H1 (cell line): ENCODE measurements around the gene TNFSF15. TPM values are rescaled to one million over a fixed set of nuclear protein-coding genes. Genes with fewer than 3 reads are reported as not detected.

Source experiments
- CTCF ChIA-PET: fragments of 300-600 bp; sonication (Branson Sonifier 250); formaldehyde crosslinking; loops from one replicate; lab custom pipeline; 2021; ENCODE audit not compliant: partially characterized antibody; lab: Charles Lee
- POLR2A ChIA-PET: fragments of 300-600 bp; sonication (Branson Sonifier 250); formaldehyde crosslinking; loops from one replicate; lab custom pipeline; 2021; ENCODE audit warnings: inconsistent platforms; ENCODE audit not compliant: partially characterized antibody; lab: Charles Lee
- DNase-seq, 2 experiments: peaks; one replicate each; pipeline versions ENCODE4 v3.0.0 to v3.0.0-alpha.2; 2010 to 2022; ENCODE audit warnings: low spot score in 2 of 2, low read depth in 1 of 2, mixed read lengths in 1 of 2
- FAIRE-seq: peaks from 2 replicates; lab custom pipeline; 2011; peaks lifted over from hg19 to GRCh38; lab: Jason Lieb, UNC
- H2AFZ ChIP-seq: 2 replicates; pipeline ENCODE4 v1.8.1; 2012; ENCODE audit warnings: low read length, inconsistent platforms
- H2AK5ac ChIP-seq: 2 replicates; pipeline ENCODE4 v1.6.1; 2013; ENCODE audit warnings: low read depth, low read length
- H2BK120ac ChIP-seq: replicated peaks from 2 replicates; pipeline ENCODE3; 2013; ENCODE audit warnings: low read depth, low read length, inconsistent platforms
- H2BK12ac ChIP-seq: 2 replicates; pipeline ENCODE4 v1.6.1; 2013; ENCODE audit warnings: low read depth, low read length
- H2BK15ac ChIP-seq: 2 replicates; pipeline ENCODE4 v1.6.1; 2013; ENCODE audit warnings: low read length
- H2BK20ac ChIP-seq: 2 replicates; pipeline ENCODE4 v1.6.1; 2013; ENCODE audit warnings: low read length
- H2BK5ac ChIP-seq: 2 replicates; pipeline ENCODE4 v1.6.1; 2013; ENCODE audit warnings: low read depth, low read length
- H3K14ac ChIP-seq: 2 replicates; pipeline ENCODE4 v1.6.1; 2013; ENCODE audit warnings: inconsistent platforms; ENCODE audit not compliant: insufficient read length
- H3K18ac ChIP-seq: 2 replicates; pipeline ENCODE4 v1.6.1; 2013; ENCODE audit warnings: low read length; ENCODE audit errors: extremely low read depth
- H3K23ac ChIP-seq: 2 replicates; pipeline ENCODE4 v1.6.1; 2013; ENCODE audit warnings: inconsistent platforms; ENCODE audit not compliant: insufficient read length
- H3K23me2 ChIP-seq: 2 replicates; pipeline ENCODE4 v1.6.1; 2013; ENCODE audit warnings: low read depth, low read length
- H3K27ac ChIP-seq: 2 replicates; pipeline ENCODE4 v1.6.1; 2011; ENCODE audit warnings: low read depth, low read length, inconsistent platforms
- H3K27me3 ChIP-seq, 4 experiments: replicated peaks in 1 of 4; 1 replicate in 1 of 4; 2 replicates in 3 of 4; pipeline versions ENCODE4 v1.6.1 to v1.8.1; 2011 to 2013; ENCODE audit warnings: low read length in 3 of 4, mild to moderate bottlenecking in 3 of 4, inconsistent platforms in 2 of 4, mixed read lengths in 2 of 4, moderate library complexity in 1 of 4; ENCODE audit not compliant: control insufficient read depth in 3 of 4, insufficient read depth in 3 of 4; ENCODE audit errors: extremely low read depth in 1 of 4
- H3K36me3 ChIP-seq, 4 experiments: 2 replicates each; pipeline versions ENCODE4 v1.6.1 to v1.8.1; 2011 to 2013; ENCODE audit warnings: mild to moderate bottlenecking in 4 of 4, low read length in 3 of 4, moderate library complexity in 2 of 4, control low read depth in 1 of 4, inconsistent platforms in 1 of 4; ENCODE audit not compliant: insufficient read depth in 4 of 4, control insufficient read depth in 2 of 4
- H3K4ac ChIP-seq: replicated peaks from 2 replicates; pipeline ENCODE3; 2013; ENCODE audit warnings: low read length, low read depth, mixed read lengths, inconsistent platforms; ENCODE audit not compliant: insufficient read length
- H3K4me1 ChIP-seq, 4 experiments: replicated peaks in 1 of 4; 1 replicate in 1 of 4; 2 replicates in 3 of 4; pipeline versions ENCODE4 v1.6.1 to v1.8.1; 2011 to 2013; ENCODE audit warnings: low read length in 3 of 4, inconsistent platforms in 2 of 4, mixed read lengths in 1 of 4; ENCODE audit not compliant: insufficient read depth in 4 of 4, control insufficient read depth in 3 of 4
- H3K4me2 ChIP-seq, 2 experiments: 2 replicates each; pipeline versions ENCODE4 v1.6.1 to v1.8.1; 2011 to 2013; ENCODE audit warnings: low read depth in 2 of 2, low read length in 2 of 2, control low read depth in 1 of 2, inconsistent platforms in 1 of 2, mild to moderate bottlenecking in 1 of 2; ENCODE audit not compliant: insufficient read depth in 1 of 2
- H3K4me3 ChIP-seq, 4 experiments: fragments of 200-600, 300-600 bp in 1 of 4; sonication (generic), shearing (Covaris generic), sonication (Bioruptor Twin) in 1 of 4; 2 replicates each; pipeline versions ENCODE4 v1.5.1 to v1.8.1; 2011 to 2016; ENCODE audit warnings: low read length in 4 of 4, low read depth in 3 of 4, control low read depth in 2 of 4, inconsistent platforms in 2 of 4, mild to moderate bottlenecking in 2 of 4, mixed read lengths in 1 of 4, moderate library complexity in 1 of 4; ENCODE audit not compliant: insufficient read depth in 2 of 4; ENCODE audit errors: extremely low read depth in 1 of 4
- H3K56ac ChIP-seq: replicated peaks from 2 replicates; pipeline ENCODE3; 2013; ENCODE audit warnings: low read depth, mild to moderate bottlenecking, mixed read lengths, low read length, inconsistent platforms; ENCODE audit not compliant: insufficient read length
- H3K79me1 ChIP-seq: 2 replicates; pipeline ENCODE4 v1.6.1; 2013; ENCODE audit warnings: low read depth, low read length, control low read depth
- H3K79me2 ChIP-seq, 2 experiments: 2 replicates each; pipeline versions ENCODE4 v1.6.1 to v1.8.1; 2012 to 2013; ENCODE audit warnings: low read length in 2 of 2, mild to moderate bottlenecking in 2 of 2, inconsistent platforms in 1 of 2; ENCODE audit not compliant: insufficient read depth in 2 of 2, control insufficient read depth in 1 of 2
- H3K9ac ChIP-seq, 4 experiments: replicated peaks in 1 of 4; 1 replicate in 1 of 4; 2 replicates in 3 of 4; pipeline versions ENCODE4 v1.6.1 to v1.8.1; 2011 to 2013; ENCODE audit warnings: low read depth in 3 of 4, low read length in 3 of 4, control low read depth in 2 of 4, mild to moderate bottlenecking in 2 of 4, moderate library complexity in 2 of 4, inconsistent platforms in 1 of 4; ENCODE audit errors: extremely low read depth in 1 of 4
- H3K9me3 ChIP-seq, 2 experiments: 2 replicates each; pipeline versions ENCODE4 v1.6.1 to v1.8.1; 2012 to 2013; ENCODE audit warnings: mild to moderate bottlenecking in 2 of 2, moderate library complexity in 2 of 2, control low read depth in 1 of 2, inconsistent platforms in 1 of 2, low read depth in 1 of 2, low read length in 1 of 2, mixed read lengths in 1 of 2; ENCODE audit not compliant: insufficient read depth in 2 of 2
- H4K20me1 ChIP-seq, 2 experiments: replicated peaks in 1 of 2; 2 replicates each; pipeline versions ENCODE3 to v1.8.1; 2011 to 2013; ENCODE audit warnings: inconsistent platforms in 2 of 2, low read length in 2 of 2, mild to moderate bottlenecking in 1 of 2; ENCODE audit not compliant: insufficient read depth in 2 of 2, control insufficient read depth in 1 of 2
- H4K5ac ChIP-seq: 2 replicates; pipeline ENCODE4 v1.6.1; 2013; ENCODE audit warnings: low read length, low read depth, mixed read lengths, inconsistent platforms; ENCODE audit not compliant: insufficient read length
- H4K8ac ChIP-seq: 2 replicates; pipeline ENCODE4 v1.8.0; 2013; ENCODE audit warnings: mild to moderate bottlenecking, moderate library complexity, low read length, inconsistent platforms; ENCODE audit not compliant: insufficient read depth; ENCODE audit errors: extremely low read depth
- H4K91ac ChIP-seq: replicated peaks from 2 replicates; pipeline ENCODE3; 2013; ENCODE audit warnings: low read length, mixed read lengths, inconsistent platforms; ENCODE audit not compliant: insufficient read length
- ASH2L ChIP-seq: fragments of 200-600, 300-600 bp; sonication (generic); IDR thresholded peaks from one replicate; pipeline ENCODE4 v1.7.1; 2017; ENCODE audit warnings: low read length
- CHD2 ChIP-seq: IDR thresholded peaks from 2 replicates; pipeline ENCODE4 v1.6.1; 2012; ENCODE audit warnings: low read length, improper control_type of control experiment
- FOSL1 ChIP-seq: IDR thresholded peaks from 2 replicates; pipeline ENCODE4 v1.6.1; 2011; ENCODE audit warnings: mild to moderate bottlenecking, low read depth, low read length, moderate library complexity; ENCODE audit not compliant: insufficient read depth
- GABPA ChIP-seq: IDR thresholded peaks from 2 replicates; pipeline ENCODE4 v1.6.1; 2011; ENCODE audit warnings: mild to moderate bottlenecking, low read length, moderate library complexity, borderline replicate concordance; ENCODE audit not compliant: insufficient read depth
- PHF8 ChIP-seq: fragments of 200-600 bp; sonication (generic); conservative IDR thresholded peaks from 2 replicates; pipeline ENCODE4 v1.7.1; 2012; ENCODE audit warnings: low read depth, mild to moderate bottlenecking, inconsistent platforms, low read length, moderate library complexity
- RXRA ChIP-seq: IDR thresholded peaks from 2 replicates; pipeline ENCODE4 v1.6.1; 2011; ENCODE audit warnings: low read depth, mild to moderate bottlenecking, low read length, moderate library complexity; ENCODE audit not compliant: insufficient read depth
- SIX5 ChIP-seq: IDR thresholded peaks from 2 replicates; pipeline ENCODE4 v1.6.1; 2011; ENCODE audit warnings: mild to moderate bottlenecking, low read depth, low read length
- SP4 ChIP-seq: IDR thresholded peaks from 2 replicates; pipeline ENCODE4 v1.6.1; 2012; ENCODE audit warnings: low read length, inconsistent platforms
- WGBS, 2 experiments: shearing (Covaris generic) in 1 of 2; methylation state at CpG; one replicate each; pipeline versions ENCODE4 v1.1.6 to v1.1.7; 2013 to 2015; ENCODE audit warnings: low lambda C conversion rate in 2 of 2, mixed read lengths in 2 of 2, inconsistent platforms in 1 of 2, low coverage in 1 of 2, missing lambda C conversion rate in 1 of 2; ENCODE audit not compliant: insufficient replicate concordance in 2 of 2, insufficient coverage in 1 of 2, insufficient read length in 1 of 2; ENCODE audit errors: extremely low coverage in 1 of 2, missing lambda C conversion rate in 1 of 2; 5-methylcytosine and 5-hydroxymethylcytosine counted together
- polyA plus RNA-seq, 7 experiments: library from polyadenylated mRNA; depleted of rRNA in 3 of 7; stranded (reverse) in 5 of 7; unstranded in 2 of 7; fragments of >200 nt in 5 of 7; fragments of 200-250 nt in 2 of 7; gene quantifications; 1 replicate in 5 of 7; 2 replicates in 1 of 7; 4 replicates in 1 of 7; pipeline versions ENCODE4 v1.2.1 to v1.2.3, GENCODE V29; 2011 to 2013; ENCODE audit warnings: missing spikeins in 2 of 7, mixed read lengths in 2 of 7
- total RNA-seq: library from RNA; stranded (reverse); fragmentation: NEBNext Ultra II Directional; extraction: Animal tissue kit (Norgen Biotek cat#: 25700); gene quantifications from 2 replicates; pipeline ENCODE4 v1.2.1, GENCODE V29; 2021
- TF ChIP-seq, protein P1 (sequence below): IDR thresholded peaks from 2 replicates; pipeline ENCODE4 v1.6.1; 2011; ENCODE audit warnings: low read depth, mild to moderate bottlenecking, low read length; ENCODE audit not compliant: insufficient read depth

TNFSF15 gene
- total and polyA plus RNA-seq, 2 of the 8 experiments (the other 6 are each of a cell fraction or from before 2014, with no cell fraction given) = 0.09 to 0.17 TPM

DNA sequence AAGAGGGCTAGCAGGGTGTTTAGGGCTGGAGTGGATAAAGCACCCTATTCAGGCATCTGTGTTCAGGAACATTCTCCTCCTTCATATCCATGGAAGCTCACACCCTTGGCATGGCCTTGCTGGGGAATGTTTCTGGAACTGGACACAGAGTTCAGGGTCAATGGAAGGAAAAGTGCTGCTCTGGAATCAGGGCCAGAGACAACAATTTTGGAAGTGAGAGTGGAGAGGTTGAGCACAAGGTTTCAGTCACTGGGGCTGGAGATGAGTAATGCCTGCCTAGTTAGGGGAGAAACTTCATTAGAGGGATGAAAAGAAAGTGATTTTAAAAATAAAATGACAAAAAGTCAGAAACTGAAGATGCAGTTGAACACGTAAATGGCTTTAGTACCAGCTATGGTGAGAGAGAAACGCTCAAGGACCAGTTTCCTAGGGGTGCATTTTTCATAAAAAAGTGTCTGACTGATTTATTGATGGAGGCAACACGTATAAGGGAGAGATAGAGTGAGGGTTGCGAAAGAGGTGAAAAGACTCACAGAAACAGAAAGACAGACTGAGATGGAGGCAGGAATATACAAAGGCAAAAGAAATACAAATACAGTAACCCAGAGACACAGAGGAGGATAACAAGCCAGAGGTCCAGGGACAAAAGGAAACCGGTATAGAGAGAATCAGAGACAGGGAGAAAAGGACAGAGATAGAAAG lies 8.0 kb upstream of the TNFSF15 start:
- Histone ChIP-seq H3K14ac (no peak overlapping the region), H4K91ac (no peak overlapping the region), H4K5ac (no peak overlapping the region), H3K27ac (no peak overlapping the region), H2BK120ac (no peak overlapping the region), H3K79me2 (no peaks in the 10 kb centered on the region), H2BK12ac (no peak overlapping the region), H3K36me3 (no peaks in the 10 kb centered on the region), H3K27me3 (no peaks in the 10 kb centered on the region), H4K20me1 (no peaks in the 10 kb centered on the region), H4K8ac (no peak overlapping the region), H2BK20ac (no peak overlapping the region), H3K23me2 (no peaks in the 10 kb centered on the region), H3K18ac (no peak overlapping the region), H2AK5ac (no peak overlapping the region), H3K9ac (no peak overlapping the region), H2BK15ac (no peak overlapping the region), H3K23ac (no peak overlapping the region), H3K9me3 (no peaks in the 10 kb centered on the region), H3K79me1 (no peaks in the 10 kb centered on the region; the same call in 1 of the 2 replicates), H3K4me1 (peaks cover 0 to 4% (median 0%) of the 10 kb centered on the region in 4 experiments; a peak in 1 of 7 replicates), H2AFZ (no peak overlapping the region), H3K4ac (no peak overlapping the region), H3K4me2 (no peak overlapping the region), H2BK5ac (no peak overlapping the region), H3K4me3 (no peak overlapping the region), H3K56ac (no peak overlapping the region)
- FAIRE-seq (no peak), DNase-seq (no peak)
- WGBS, 2 experiments = 87% methylated on average over 5 of the region's 5 CpGs; no CpG with 5 or more reads in 1 of the 2 experiments
- POLR2A ChIA-PET = no interaction called here
- CTCF ChIA-PET = interaction anchor here (0.6 kb wide), 1 partner anchor 39 kb away, joined by 3 read pairs; no protein-coding TSS in a partner anchor
- TF ChIP-seq SP4 = no peak
- no peak for TF ChIP-seq ASH2L
- no peak for TF ChIP-seq GABPA
- TF ChIP-seq, protein P1, sequence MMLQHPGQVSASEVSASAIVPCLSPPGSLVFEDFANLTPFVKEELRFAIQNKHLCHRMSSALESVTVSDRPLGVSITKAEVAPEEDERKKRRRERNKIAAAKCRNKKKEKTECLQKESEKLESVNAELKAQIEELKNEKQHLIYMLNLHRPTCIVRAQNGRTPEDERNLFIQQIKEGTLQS = no peak
- TF ChIP-seq CHD2 = no peak
- no peak for TF ChIP-seq RXRA
- TF ChIP-seq SIX5 = no peak
- TF ChIP-seq PHF8 = no peak
- TF ChIP-seq FOSL1 = no peak
